GM21423 (cell line): ENCODE data around the gene OR8J3.
"Not testable (repeated sequence)": the region's sequence is repeated elsewhere in the genome, so short reads cannot be mapped to it uniquely, and the experiment has no call there.

Experiments used
- ATAC-seq: cut with Tn5 transposase; IDR thresholded peaks from one replicate; pipeline ENCODE4 v1.9.1; 2021; ENCODE audit warnings: mild to moderate bottlenecking, moderate library complexity; ENCODE audit not compliant: unreplicated experiment

Gene OR8J3, protein sequence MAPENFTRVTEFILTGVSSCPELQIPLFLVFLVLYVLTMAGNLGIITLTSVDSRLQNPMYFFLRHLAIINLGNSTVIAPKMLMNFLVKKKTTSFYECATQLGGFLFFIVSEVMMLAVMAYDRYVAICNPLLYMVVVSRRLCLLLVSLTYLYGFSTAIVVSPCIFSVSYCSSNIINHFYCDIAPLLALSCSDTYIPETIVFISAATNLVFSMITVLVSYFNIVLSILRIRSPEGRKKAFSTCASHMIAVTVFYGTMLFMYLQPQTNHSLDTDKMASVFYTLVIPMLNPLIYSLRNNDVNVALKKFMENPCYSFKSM

DNA sequence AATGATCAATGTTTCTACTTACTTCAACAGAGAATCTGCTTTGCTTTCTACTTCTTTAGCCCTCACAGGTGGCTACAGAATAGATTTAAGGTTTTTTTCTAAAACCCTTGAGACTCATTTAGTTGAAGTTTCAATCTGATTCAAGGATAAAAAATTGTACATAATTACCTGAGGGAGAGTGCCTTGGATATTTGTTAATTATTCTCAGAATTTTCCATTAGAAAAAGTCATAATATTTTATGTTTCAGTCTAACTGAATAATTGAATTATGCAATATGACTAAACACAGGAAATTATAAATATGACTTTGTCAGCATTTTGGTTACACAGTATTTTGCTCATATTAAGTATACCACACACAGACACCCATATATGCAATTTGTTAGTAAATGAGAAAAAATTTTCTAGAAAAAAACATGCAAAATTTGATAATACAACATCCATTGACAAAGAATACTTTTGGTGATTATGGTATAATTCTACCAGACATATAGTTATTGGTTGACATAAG lies at the start of gene OR8J3:
Gene OR8J3 (minus strand): TSS at position 51 of the 511 bp plus-strand sequence. CDS start 2,483 bp downstream, outside the sequence.
- ATAC-seq = no peak

- no peak for ATAC-seq
Observed at GRCh38 chr11:56188602-56189001, 48.6 kb upstream of the OR8J3 start.

- no peak for ATAC-seq
Observed at GRCh38 chr11:56183459-56183858, 43.5 kb upstream of the OR8J3 start.

- ATAC-seq = no peak
Observed at GRCh38 chr11:56176318-56176717, 36.3 kb upstream of the OR8J3 start, which contains the start of gene OR5J2. Gene OR5J2, plus strand, starts transcription at chr11:56176618. Its CDS starts 0 bp downstream, at chr11:56176618.

GRCh38 chr11:56172256-56172830 lies 32.3 kb upstream of the OR8J3 start:
- ATAC-seq = no peak

DNA sequence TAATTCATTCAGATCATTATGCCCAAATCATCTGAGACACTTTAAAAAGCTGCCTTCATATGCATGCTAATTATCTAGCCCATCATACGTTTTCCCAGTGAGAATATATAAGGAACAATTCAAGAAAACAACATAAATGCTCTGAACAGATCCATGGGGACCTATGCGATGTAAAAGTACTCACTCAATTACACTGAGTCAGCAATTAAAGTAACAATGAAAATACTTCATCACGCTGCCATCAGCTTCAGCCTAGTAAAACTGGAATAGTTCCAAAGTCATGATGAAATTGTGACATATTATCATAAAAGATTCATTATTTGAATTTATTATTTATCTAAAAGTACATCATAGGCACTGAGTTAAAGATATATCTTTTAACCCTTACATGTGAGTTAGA lies 23.8 kb upstream of the OR8J3 start:
- ATAC-seq = no peak

- no peak for ATAC-seq
Observed at GRCh38 chr11:56160217-56160616, 20.2 kb upstream of the OR8J3 start, which contains the start of gene OR8K5. Gene OR8K5, minus strand, starts transcription at chr11:56160317. Its CDS starts 0 bp downstream, at chr11:56160317.

DNA sequence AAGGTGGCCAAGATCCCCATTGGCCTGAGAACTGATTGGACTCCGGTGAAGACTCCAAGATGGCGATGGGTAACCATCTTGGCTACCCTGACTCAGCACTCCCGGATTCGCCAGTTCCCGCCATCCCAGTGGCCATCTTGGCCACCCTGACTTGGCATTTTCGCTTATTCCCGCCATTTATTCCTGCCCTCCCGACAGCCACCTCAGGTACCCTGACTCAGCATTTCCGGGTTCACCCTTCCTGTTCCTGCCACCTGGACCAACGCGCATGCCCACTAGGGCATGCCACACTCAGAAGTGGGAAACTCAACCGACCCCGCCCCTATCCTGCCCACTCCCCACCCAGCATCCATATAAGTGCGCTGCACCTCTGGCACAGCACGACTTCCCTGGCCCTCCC lies 12.3 kb upstream of the OR8J3 start:
- ATAC-seq = no peak

DNA sequence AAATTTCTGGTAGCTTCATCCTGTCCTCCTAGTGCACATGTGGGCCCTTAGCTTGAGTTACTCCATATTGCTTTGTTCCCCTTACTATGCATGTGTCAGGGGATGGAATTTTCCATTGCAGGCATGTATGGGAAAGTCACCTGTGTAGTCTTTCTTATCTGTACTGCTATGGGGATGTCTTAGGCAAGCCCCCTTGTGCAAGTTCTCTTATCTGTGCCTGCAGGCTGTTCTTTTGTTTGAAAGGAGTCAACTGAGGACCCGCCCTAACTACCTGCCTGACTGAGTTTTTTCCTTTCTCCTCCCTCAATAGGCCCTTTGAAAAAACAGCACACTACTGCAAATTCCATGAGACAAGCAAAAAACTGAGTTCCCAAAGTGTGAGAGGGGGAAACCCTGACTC lies 11.4 kb upstream of the OR8J3 start:
- no peak for ATAC-seq

DNA sequence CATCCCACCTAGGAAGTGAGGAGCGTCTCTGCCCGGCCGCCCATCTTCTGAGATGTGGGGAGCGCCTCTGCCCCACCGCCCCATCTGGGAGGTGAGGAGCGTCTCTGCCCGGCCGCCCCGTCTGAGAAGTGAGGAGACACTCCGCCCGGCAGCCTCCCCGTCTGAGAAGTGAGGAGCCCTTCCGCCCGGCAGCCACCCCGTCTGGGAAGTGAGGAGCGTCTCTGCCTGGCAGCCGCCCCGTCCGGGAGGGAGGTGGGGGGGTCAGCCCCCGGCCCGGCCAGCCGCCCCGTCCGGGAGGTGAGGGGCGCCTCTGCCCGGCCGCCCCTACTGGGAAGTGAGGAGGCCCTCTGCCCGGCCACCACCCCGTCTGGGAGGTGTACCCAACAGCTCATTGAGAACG lies 3.7 kb upstream of the OR8J3 start:
- ATAC-seq = not testable (repeated sequence)

- ATAC-seq = no peak
Observed at GRCh38 chr11:56122073-56122472, 17.9 kb downstream of the OR8J3 start, which contains the start of gene OR8H3. Gene OR8H3, plus strand, starts transcription at chr11:56122373. Its CDS starts 0 bp downstream, at chr11:56122373.

- ATAC-seq = no peak
Observed at GRCh38 chr11:56103210-56103737, 36.7 kb downstream of the OR8J3 start, which contains the start of gene OR8H2. Gene OR8H2, plus strand, starts transcription at chr11:56103687. Its CDS starts 1,356 bp downstream, at chr11:56105043.

GRCh38 chr11:56093008-56093407 lies 47.0 kb downstream of the OR8J3 start, which contains the start of gene OR8I2:
Gene OR8I2, plus strand, starts transcription at chr11:56093308. Its CDS starts 0 bp downstream, at chr11:56093308.
- ATAC-seq = no peak

DNA sequence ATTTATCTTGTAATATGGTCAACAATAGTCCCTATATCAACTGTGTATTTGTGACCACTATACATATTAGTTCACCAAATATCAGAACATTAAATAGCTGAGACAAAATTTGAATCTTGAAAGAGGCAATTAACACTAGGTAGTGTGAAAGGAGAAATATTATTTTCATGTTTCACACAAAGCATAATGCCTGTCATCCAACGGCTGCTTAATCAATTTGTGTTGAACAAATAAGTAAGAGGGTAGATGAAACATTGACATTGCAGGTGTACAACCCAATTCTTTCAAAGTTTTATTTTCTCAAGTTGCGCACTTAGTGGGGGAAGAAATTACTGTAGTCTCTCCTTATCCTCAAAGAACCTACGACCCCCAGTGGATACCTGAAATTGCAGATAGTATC lies 50.3 kb downstream of the OR8J3 start:
- ATAC-seq = no peak
